Measurements from ENCODE around the gene ZSCAN20.

ZSCAN20 gene

DNA sequence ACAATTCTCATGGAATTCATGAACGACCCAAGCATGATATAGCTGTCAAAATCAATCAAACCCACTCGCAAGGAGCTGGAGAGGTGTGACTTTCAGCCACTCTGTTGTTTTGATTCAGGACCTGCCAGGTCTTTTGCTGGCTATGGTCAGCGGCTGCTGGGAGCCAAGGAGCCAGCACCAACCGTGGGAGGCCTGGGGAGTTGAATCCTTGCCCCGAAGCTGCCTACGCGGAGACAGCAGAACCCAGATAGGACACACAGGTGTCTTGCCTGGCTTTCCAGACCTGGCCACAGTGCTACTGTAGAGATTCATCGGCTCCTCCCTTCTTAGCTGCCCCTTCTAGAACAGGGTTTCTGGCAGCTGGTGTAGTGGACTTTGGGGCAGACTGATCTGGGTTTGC, 42.7 kb downstream of the ZSCAN20 start:
- TF ChIP-seq, protein P1, sequence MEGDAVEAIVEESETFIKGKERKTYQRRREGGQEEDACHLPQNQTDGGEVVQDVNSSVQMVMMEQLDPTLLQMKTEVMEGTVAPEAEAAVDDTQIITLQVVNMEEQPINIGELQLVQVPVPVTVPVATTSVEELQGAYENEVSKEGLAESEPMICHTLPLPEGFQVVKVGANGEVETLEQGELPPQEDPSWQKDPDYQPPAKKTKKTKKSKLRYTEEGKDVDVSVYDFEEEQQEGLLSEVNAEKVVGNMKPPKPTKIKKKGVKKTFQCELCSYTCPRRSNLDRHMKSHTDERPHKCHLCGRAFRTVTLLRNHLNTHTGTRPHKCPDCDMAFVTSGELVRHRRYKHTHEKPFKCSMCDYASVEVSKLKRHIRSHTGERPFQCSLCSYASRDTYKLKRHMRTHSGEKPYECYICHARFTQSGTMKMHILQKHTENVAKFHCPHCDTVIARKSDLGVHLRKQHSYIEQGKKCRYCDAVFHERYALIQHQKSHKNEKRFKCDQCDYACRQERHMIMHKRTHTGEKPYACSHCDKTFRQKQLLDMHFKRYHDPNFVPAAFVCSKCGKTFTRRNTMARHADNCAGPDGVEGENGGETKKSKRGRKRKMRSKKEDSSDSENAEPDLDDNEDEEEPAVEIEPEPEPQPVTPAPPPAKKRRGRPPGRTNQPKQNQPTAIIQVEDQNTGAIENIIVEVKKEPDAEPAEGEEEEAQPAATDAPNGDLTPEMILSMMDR (IDR thresholded peaks at IDR 0.05): no peak

DNA sequence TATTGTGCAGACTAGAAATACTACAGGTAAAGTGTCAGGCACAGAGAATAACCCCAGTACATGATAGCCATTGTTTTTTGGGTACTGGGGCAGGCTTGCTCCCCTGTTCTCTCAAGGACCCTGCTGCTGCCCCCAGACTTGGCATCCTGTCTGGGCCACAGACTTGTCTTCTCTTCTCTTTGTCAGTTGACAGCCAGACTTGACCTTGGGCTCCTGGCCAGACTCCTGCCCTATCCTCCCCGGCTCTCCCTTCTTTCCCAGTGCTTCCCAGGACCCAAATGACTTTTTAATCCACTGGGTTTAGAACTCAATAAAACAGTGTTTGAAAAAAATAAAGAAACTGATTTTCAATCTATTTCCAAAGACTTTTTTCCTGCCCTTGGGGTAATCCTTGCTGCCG, 43.2 kb downstream of the ZSCAN20 start:
- TF ChIP-seq, protein P1 (IDR thresholded peaks at IDR 0.05): no peak

DNA sequence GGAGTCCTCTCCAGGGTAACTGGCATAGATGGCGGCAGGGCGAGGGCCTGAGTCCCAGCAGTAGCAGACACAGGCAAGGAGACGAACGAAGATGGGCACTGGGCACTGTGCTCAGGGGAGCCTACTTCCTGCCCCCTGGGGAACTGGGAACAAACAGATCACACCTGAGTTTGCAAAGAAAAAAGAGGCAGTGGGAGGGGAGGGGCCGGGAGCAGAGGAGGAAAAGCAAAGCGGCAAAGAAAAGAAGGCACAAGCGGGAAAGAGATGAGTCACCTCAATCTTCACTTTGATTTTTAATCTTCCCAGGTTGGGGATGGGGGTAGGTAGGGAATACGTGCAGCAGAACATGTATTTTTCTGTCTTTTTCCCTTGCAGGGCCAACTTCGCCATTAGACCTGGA, 44.0 kb downstream of the ZSCAN20 start:
- TF ChIP-seq, protein P1 (IDR thresholded peaks at IDR 0.05): no peak

DNA sequence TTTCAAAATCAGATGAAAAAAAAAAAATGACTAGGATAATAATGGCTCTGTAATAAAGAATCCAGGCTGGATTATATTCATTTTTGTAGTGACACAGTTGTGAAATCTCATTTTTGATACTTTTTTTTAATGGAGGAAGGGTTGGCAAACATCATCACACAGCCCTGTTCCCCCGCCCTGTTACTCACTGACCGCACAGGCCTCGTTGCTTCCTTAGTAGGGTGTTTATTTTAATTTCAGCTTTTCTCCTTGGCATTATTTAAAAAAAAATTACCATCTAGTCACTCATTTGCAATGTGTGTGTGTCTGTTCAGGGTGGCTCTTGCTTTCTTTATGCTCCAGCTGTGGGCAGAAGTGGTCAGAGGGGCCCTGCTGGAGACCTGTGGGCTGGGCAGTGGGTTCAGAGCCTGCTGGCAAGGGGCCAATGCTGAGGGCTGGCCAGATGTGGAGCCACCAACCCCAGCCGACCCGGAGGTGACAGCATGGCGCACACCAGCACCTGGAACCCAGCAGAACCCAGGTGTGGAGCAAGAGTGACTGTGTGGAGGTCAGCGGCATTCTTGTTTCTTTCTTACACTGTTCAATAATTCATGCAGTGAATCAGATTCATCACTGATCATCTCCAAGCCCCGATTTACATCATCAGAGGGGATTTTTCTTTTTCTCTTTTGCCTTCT, 44.6 kb downstream of the ZSCAN20 start:
- TF ChIP-seq, protein P1 (IDR thresholded peaks at IDR 0.05): no peak

DNA sequence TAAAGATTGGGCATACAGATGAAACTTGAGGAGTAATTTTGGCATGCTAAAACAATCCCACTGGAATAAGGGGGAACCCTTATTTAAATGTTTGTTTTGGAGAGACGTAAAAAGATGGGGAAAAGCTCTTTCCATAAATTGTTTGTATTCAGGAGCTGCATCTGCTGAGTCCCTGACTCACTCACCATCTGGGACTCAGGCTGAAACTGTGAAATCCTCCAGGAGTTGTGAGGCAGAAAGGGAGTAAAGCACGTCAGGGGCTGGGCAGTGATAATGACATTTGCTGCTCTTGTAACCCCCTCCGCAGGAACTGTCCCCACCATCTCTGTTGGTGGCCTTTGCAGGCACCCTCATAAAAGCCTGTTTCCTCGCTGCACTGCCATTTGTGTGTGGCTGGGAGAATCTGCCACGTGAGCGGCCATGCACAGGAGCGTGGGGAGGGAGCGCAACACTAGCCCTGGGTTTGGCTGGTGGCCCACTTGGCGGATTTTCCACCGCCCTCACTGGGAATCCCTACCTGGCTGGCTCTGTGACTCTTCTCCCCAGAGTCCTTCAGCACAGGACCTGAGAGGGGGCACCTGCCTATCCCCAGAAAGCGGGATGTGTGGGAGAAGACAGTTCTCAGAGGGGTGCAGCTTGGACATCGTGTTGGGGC, 45.3 kb downstream of the ZSCAN20 start:
- TF ChIP-seq, protein P1 (IDR thresholded peaks at IDR 0.05): no peak

DNA sequence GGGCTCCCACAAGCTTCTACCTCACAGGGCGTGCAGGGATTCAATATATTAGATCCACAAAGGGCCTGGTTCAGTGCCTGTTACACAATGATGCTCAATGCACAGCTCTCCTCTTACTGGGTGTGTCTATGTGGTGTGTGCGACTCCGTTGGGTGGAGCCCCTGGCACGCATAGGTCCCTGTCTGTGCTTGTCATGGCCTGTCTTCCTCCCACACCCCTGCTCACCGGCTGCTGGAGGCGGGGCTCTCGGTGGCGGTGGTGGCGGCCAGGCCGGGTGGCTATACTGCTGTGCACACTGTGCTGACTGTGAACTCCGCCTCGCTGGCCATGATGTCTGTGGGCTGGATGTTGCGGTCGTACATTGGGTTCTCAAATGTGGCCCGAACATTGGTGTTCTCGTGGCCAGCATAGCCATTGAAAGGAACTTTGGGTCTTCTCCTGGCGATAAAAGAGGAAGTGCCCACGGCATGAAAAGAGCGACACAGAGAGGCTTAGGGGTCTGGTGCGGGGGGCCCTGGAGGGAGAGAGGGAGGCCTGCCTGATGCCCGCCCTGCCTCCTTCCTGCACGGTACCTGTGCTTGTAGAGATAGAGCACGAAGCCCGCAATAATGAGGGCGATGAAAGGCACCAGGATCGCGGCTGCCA, 46.9 kb downstream of the ZSCAN20 start:
- TF ChIP-seq, protein P1 (IDR thresholded peaks at IDR 0.05): no peak

DNA sequence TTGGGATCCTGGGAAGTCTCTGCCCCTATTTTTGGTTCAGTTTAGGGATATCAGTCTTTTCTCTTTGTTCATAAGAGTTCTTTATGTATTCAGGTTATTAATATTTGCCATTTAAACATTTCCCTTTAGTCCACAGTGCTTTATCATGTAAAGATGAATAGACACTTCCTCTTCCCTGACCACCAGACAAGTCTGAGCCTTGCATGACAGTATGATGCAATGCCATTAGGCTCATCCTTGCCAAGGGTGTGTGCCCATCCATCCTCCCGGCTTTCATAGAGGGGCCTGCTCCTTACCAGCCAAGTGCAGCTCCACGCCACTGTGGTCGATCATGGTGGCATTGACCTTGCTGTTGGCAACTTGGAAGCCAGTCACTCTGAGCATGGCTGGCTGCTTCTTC, 52.1 kb downstream of the ZSCAN20 start:
- TF ChIP-seq, protein P1 (IDR thresholded peaks at IDR 0.05): no peak
